ENCODE measurements around the gene CD209. TPM values are rescaled to one million over a fixed set of nuclear protein-coding genes. Genes with fewer than 3 reads are reported as not detected.
"Not testable (repeated sequence)": the region's sequence is repeated elsewhere in the genome, so short reads cannot be mapped to it uniquely, and the experiment has no call there.

The CD209 gene
- total RNA-seq, 2 donors from 2014 or later, result 13.4 to 23.0 TPM

DNA sequence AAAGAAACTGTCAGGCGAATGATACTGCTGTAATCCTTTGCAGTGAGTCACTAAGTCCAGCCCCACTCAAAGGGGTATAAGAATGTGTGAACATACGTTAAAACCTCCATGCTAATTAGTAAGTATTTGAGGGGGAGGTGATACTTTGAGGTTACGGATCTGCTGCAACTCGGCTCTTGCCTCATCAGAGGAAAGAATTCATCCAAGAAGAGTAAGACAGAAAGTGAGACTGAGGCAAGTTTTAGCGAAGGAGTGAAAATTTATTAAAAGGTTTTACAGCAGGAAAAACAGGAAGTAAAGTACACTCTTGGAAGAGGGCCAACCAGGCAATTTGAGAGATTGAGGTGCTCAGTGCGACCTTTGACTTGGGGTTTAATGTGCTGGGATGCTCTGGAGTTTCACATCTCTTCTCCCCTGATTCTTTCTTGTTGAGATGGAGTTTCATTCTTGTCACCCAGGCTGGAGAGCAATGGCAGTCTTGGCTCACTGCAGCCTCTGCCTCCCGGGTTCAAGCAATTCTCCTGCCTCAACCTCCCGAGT is 25.5 kb upstream of the CD209 start:
- no peak for DNase-seq (ENCODE audit: low spot score)
- intact Hi-C loops (cut with DNase I), result no loop called here

DNA sequence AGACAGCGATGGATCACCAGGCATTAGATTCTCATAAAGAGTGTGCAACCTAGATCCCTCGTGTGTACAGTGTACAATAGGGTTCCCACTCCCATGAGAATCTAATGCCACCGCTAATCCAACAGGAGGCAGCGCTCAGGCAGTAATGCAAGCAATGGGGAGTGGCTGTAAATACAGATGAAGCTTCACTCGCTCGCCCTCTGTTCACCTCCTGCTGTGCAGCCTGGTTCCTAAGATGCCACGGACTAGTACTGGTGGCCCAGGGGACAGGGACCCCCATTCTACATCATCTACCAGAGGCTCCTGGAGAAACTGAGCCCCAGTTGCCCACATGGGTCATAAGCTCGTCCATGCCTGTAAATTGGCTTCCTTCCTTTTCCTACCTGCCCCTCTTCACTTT is 23.7 kb upstream of the CD209 start:
- no peak for DNase-seq (ENCODE audit: low spot score)

DNA sequence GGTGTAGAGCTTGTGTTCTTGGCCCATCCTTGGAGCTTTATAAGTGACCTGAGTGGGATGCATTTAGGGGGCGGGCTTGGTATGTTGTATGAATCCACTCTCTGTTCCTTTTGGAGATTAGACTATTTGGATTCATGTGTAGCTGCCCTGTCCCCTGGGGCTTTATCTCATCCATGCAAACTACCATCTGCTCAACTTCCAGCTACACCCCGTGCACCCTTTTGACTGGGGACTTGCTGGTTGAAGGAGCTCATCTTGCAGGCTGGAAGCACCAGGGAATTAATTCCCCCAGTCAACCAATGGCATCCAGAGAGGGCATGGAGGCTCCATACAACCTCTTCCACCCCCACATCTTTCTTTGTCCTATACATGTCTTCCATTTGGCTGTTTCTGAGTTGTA is 21.8 kb upstream of the CD209 start:
- intact Hi-C loops (cut with DNase I), result no loop called here
- DNase-seq (ENCODE audit: low spot score), result no peak

More for the DNA sequence above, 23.7 kb upstream of the CD209 start:
- intact Hi-C loops (cut with DNase I), result no loop called here

DNA sequence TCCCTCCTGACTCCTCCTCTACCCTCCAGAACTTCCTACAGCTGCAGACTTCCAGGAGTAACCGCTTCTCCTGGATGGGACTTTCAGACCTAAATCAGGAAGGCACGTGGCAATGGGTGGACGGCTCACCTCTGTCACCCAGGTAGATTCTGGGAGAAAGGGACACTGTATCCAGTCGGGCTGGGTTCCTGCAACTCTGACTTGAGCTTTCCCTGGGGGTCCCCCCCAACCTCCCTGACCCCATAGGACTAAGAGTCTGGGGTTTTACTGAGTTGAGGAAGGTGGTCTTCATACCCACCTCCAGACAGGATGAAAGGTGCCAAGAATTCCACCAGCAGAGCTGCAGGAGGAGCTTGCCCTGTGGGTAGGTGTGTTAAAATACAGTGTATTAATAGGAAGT is 20.2 kb upstream of the CD209 start:
- intact Hi-C loops (cut with DNase I), result no loop called here
- no peak for DNase-seq (ENCODE audit: low spot score)

DNA sequence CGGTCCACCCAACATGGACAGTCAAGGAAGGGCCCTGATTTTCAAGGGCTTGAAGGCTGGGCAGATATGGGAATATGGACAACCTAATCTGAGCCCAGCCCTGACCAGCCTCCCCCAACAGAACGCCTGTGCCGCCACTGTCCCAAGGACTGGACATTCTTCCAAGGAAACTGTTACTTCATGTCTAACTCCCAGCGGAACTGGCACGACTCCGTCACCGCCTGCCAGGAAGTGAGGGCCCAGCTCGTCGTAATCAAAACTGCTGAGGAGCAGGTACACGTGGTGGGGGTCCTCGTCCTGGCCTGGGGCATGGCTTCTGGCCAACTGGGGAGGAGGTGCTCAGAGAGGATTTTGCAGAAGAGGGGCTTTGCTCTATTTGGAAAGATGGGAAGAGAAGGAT is 19.2 kb upstream of the CD209 start:
- intact Hi-C loops (cut with DNase I), result no loop called here
- no peak for DNase-seq (ENCODE audit: low spot score)

DNA sequence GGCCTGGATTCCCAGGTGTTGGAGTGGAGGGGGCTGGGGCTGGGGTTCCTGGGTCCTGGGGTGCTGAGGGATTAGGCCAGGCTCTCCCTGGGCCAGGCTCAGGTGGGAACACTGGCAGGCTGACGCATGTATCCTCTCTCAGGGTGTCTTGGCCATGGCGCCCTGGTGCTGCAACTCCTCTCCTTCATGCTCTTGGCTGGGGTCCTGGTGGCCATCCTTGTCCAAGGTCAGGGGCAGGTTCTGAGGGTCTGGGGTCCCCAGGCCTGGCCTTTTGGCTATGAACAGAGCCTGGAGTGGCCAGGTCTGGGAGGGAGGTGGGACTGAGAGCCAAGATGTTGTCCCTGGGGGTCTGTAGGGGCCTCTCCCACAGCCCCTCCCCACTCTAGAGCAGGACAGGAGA is 17.7 kb upstream of the CD209 start:
- DNase-seq (ENCODE audit: low spot score); intact Hi-C loops (cut with DNase I): not testable (repeated sequence)

DNA sequence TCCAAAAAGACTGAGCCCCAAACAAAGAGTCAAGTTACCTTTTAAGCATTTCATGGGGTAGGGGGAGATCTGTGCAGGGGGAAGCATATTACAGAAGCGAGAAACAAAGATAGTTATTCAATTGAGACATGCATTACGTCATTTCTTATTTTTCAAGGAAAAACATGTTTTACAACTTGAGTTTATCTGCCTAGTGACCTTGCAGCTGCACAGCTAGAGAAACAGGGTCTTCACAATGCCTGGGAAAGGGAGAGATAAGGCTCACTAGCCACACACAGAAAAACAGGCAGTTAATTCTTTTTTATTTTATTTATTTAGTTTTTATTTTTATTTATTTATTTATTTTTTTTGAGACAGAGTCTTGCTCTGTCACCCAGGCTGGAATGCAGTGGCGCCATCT is 16.8 kb upstream of the CD209 start:
- intact Hi-C loops (cut with DNase I); DNase-seq (ENCODE audit: low spot score): not testable (repeated sequence)

DNA sequence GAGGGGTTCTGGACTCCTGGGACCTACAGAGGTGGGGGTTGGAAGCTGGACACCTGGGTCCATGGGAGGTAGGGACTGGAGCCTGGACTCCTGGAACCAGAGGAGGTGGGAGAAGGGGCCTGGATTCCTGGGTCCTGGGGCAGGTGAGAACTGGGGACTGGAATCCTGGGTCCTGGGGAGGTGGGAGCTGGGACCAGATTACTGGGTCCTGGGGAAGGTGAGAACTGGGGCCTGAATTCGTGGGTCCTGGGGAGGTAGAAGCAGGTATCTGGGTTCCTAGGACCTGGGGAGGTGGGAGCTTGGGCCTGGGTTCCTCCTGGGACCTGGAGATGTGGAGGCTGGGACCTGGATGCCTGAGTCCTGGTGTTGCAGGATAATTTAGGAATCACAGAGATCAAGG is 16.4 kb upstream of the CD209 start:
- intact Hi-C loops (cut with DNase I), result no loop called here
- no peak for DNase-seq (ENCODE audit: low spot score)

DNA sequence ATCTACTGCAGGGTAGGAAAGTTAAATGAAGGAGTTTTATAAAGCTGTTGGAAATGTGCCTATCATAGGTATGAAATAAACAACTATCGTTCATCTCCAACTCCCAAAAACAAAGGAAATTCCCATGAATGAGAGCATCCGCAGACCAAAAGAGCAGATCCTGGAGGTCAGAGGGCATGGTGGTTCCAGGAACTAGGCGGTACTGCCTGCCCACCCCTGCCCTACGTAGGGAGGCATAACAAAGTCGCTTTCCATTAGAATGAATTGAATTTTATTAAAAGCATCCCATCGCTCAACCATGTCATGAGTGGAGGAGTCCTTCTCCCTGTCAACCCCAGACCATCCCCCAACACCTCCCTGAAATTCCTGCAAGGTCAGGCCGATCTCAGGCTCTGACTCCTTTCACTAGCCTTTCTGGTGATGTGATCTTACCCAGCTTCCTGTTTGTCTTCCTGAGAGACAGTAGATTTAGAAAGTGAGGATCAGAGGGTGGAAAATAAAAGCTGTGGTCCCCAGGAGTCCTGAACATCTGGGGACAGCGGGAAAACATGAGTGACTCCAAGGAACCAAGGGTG is 15.5 kb upstream of the CD209 start, which contains the start of gene CLEC4M:
CLEC4M (plus strand) TSS at position 525 of the 575 bp plus-strand sequence; CDS start at position 549, 24 bp downstream.
- no peak for DNase-seq (ENCODE audit: low spot score)
- intact Hi-C loops (cut with DNase I), result no loop called here

DNA sequence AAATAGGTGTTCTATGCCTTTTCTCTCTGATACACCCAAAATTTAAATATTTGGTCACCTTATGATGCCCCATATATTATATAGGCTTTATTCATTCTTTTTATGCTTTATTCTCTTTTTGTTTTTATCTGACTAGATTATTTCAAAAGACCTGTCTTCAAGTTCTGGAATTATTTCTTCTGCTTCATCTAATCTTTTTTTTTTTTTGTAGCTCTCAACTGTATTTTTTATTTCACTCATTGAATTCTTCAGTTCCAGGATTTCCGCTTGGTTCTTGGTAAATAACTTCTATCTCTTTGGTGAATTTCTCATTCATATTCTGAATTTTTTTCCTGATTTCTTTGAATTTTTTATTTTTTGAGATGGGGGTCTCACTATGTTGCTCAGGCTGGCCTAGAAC is 11.8 kb upstream of the CD209 start:
- no peak for DNase-seq (ENCODE audit: low spot score)
- intact Hi-C loops (cut with DNase I), result no loop called here

DNA sequence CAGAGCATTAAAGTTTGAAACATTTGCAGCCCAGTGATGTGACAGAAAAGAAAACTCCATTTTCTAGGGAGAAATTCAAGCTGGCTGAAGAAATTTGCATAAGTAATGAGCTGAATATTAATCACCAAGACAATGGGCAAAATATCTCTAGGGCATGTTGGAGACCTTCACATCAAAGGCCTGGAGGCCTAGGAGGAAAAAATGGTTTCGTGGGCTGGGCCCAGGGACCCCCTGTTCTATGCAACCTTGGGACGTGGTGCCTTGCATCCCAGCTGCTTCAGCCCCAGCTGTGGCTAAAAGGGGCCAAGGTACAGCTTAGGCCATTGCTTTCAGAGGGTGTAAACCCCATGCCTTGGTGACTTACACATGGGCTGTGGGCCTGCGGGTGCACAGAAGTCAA is 10.0 kb upstream of the CD209 start:
- intact Hi-C loops (cut with DNase I), result no loop called here
- DNase-seq (ENCODE audit: low spot score), result no peak

DNA sequence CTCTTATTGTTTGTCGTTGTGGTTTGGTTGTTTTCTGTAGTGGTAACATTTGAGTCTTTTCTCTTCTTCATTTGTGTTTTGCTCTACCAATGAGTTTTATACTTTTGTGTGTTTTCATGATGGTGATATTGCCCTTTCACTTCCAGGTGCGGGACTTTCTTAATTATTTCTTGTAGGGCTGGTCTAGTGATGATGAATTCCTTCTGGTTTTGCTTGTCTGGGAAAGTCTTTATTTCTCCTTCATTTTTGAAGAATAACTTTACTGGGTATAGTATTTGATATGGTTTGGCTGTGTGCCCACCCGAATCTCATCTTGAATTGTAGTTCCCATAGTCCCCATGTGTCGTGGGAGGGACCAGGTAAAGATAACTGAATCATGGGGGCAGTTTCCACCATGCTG is 8.9 kb upstream of the CD209 start:
- intact Hi-C loops (cut with DNase I), result no loop called here
- DNase-seq (ENCODE audit: low spot score), result no peak

DNA sequence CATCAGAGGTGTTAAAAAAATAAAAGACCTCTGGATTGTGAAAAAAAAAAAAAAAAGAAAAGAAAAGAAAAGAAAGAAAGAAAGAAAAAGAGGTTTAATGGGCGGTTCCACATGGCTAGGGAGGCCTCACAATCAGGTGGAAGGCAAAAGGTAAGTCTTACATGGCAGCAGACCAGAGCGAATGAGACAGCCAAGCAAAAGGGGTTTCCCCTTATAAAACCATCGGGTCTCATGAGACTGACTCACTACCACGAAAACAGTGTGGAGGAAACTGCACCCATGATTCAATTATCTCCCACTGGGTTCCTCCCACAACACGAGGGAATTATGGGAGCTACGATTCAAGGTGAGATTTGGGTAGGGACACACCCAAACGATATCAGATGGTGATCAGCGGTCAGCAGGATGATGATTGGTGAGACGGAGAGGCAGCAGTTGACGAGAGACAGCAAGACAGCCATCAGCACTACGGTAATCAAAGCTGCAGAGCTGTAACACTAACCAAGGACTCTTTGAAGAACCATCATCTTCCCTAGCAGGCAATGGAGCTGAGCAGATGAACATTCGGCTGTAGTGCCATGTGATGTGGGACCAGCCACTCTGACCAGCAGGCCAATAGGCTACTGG is 3.9 kb upstream of the CD209 start:
- intact Hi-C loops (cut with DNase I), result no loop called here
- no peak for DNase-seq (ENCODE audit: low spot score)

DNA sequence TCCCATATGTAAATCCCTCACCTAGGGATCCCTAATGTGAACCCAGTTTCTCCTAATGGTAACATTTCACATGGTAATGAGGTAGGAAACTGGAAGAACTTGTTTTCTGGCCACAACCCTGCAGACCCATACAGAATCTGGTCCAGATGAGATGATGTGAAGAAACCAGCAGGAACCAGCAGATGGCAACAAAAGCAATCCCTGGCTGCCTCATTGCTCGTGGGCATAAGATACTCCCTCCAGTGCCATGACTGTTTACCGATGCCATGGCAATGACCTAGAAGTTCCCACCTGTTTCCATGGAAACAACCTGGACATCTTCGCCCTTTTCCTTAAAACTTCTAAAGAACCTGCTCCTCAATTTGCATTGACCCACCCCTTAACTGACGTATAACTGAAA is 1.4 kb upstream of the CD209 start:
- peak; percentile 19 for DNase-seq (ENCODE audit: low spot score)
- intact Hi-C loops (cut with DNase I), result no loop called here

DNA sequence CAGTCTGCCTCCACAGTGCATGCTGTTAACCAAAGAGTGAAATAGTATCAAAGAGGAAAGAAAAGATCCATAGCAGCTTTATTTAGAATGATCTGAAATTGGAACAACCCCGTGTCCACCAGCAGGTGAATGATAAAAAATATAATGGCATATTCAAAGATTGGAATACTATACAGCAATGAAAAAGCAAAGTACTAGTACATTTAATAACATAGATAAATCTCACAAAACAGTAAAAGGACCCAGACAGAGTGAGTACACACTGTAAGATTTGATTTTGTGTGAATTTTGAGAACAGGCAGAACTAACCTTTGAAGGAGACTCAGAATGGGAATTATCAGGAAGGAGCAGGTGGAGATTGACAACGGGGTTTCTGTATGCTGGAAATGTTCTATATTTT is 837 bp upstream of the CD209 start:
- intact Hi-C loops (cut with DNase I), result no loop called here
- no peak for DNase-seq (ENCODE audit: low spot score)

DNA sequence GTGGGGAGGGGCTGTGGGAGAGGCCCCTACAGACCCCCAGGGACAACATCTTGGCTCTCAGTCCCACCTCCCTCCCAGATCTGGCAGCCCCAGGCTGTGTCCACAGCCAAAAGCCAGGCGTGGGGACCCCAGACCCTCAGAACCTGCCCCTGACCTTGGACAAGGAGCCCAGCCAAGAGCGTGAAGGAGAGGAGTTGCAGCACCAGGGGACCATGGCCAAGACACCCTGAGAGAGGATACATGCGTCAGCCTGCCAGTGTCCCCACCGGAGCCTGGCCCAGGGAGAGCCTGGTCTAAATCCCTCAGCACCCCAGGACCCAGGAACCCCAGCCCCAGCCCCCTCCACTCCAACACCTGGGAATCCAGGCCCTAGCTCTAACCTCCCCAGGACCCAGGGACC is 1.0 kb downstream of the CD209 start:
- intact Hi-C loops (cut with DNase I), result not testable (repeated sequence)
- peak; percentile 62 for DNase-seq (ENCODE audit: low spot score)

DNA sequence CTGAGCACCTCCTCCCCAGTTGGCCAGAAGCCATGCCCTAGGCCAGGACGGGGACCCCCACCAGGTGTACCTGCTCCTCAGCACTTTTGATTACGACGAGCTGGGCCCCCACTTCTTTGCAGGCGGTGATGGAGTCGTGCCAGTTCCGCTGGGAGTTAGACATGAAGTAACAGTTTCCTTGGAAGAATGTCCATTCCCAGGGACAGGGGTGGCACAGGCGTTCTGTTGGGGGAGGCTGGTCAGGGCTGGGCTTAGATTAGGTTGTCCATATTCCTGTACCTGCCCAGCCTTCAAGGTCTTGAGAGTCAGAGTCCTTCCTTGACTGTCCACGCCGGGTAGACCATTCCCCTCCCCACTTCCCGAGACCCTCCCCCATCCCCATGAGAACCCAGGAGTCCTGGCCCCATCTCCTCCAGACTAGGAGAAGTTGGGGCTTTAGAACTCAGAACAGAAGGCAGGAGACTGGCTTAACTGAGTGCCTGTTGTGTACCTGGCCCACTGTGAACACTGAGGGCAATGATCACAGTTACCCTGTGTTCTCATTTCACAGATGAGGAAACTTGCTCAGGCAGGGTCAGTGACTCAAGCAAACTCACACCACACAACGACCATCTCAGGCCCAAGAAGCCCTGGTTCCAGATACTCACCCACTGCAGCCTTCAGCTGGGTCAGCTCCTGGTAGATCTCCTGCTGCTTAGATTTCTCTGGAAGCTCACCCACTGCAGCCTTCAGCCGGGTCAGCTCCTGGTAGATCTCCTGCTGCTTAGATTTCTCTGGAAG is 2.3 kb downstream of the CD209 start:
- intact Hi-C loops (cut with DNase I), result loop anchor here in 1 of 2 donors (1.0 kb wide), 1 partner anchor 34 kb away; no protein-coding TSS in a partner anchor
- peak; percentile 67 for DNase-seq (ENCODE audit: low spot score)

DNA sequence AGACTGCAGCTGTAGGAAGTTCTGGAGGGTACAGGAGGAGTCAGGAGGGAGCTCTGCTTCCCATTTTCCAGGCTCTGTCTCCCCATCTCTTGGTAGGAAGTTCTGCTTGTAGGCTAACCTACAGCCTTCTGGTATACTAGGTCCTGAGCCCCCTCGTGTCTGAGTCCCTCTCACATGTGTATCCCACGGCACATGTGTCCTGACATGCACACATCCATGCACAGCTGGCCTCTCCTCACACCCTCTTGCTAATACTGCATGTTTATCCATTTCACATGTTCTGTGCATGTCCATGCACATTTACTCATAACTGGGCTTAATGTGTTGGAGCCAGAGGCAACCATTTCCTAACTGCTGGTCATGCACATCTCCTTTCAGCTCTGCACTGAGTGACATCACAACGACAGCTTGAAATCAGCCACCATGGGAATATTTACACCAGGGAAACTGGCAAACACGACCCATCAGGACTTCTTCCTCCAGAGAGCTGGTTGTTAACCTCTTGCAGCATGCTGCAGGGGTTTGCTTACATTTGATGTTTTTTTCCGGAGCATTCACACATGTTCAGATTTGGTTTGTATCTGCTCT is 3.0 kb downstream of the CD209 start:
- intact Hi-C loops (cut with DNase I), result loop anchor here in 1 of 2 donors (1.0 kb wide), 1 partner anchor 35 kb away; no protein-coding TSS in a partner anchor
- peak; percentile 64 for DNase-seq (ENCODE audit: low spot score)

DNA sequence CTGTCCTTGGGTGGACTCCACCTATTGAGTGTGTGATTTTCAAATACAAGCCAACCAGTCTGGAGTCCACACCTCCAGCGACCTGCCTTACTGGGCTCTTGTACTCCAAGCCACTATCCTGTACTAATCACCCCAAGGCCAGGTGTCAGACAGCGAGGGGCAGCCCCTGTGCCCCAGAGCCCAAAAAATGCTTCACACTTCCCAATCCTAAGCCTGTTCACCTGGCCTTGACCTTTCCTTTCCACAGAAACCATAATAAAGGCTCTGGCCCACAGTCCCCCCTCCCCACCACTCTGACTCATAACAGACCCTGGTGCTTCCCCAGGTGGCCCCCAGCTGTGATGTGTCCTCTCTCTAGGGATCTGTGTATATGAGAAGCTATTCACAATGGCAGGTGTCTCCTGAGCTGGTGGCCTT is 3.9 kb downstream of the CD209 start:
- peak; percentile 53 for DNase-seq (ENCODE audit: low spot score)
- intact Hi-C loops (cut with DNase I), result no loop called here

DNA sequence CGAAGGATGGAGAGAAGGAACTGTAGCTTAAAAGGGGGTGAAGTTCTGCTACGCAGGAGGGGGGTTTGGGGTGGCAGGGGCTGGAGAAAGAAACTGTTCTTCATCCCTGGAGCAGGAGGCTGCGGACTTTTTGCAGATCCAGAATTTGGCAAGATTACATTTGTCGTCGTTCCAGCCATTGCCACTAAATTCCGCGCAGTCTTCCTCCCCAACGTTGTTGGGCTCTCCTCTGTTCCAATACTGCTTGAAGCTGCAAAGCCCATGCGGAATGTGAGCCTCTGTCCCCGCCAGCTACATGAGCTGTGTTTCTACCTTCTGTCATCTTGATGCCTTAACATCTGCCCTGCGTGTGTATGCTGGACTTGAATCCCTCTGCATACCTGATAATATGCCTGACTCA is 4.3 kb downstream of the CD209 start:
- DNase-seq (ENCODE audit: low spot score), result peak; percentile 28
- intact Hi-C loops (cut with DNase I), result no loop called here

Measured in posterior vena cava (tissue), 2 donors.